Dermis microvascular lymphatic vessel endothelial cell (primary cell): ENCODE data around the gene CTDSP2. TPM values are rescaled to one million over a fixed set of nuclear protein-coding genes. Genes with fewer than 3 reads are reported as not detected.
"Not testable (repeated sequence)": the region's sequence is repeated elsewhere in the genome, so short reads cannot be mapped to it uniquely, and the experiment has no call there.

Source experiments
- DNase-seq, 2 donors: peaks; one replicate each; pipeline versions ENCODE4 v3.0.0 to v3.0.0-alpha.2; 2010; ENCODE audit warnings: low read depth in 2 of 2
- total RNA-seq: library from RNA; depleted of rRNA; stranded (reverse); fragments of >200 nt; gene quantifications from 2 replicates; pipeline ENCODE4 v1.2.1, GENCODE V29; 2014

Gene CTDSP2
- total RNA-seq, 1 donor from 2014 or later, result 46.9 TPM

DNA sequence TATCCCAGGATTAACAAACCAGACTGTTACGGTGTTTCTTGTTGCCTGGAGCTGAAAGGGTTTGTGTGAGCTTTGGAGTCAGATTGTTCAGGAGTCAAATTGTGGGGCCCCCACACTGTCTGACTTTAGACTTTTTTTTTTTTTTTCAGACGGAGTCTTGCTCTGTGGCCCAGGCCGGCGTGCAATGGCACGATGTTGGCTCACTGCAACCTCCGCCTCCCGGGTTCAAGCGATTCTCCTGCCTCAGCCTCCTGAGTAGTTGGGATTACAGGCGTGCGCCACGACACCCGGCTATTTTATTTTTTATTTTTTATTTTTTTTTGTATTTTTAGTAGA is 63.1 kb downstream of the CTDSP2 start:
- no peak for DNase-seq

GRCh38 chr12:57782608-57783465 is 63.7 kb downstream of the CTDSP2 start, which contains the start of gene TSFM:
Gene TSFM (plus strand): TSS chr12:57782787. CDS start chr12:57782802, 15 bp downstream.
- DNase-seq, result peak; percentile 89 to 96

DNA sequence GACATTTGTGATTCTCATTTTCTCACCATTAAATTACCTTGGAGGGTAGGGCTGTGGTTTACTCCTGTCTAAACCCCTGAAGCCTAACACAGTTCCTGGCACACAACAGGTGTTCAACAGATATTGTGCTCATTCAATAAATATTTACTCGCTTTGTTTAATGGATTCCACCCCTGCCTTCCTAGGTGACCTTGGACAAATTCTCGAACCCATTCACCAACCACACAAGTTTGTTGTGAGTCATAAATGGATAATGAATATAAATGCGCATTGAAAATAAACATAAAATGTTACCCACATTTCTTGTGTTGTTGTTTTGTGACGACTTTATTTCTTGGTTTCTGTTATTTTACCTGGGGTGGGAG is 64.3 kb downstream of the CTDSP2 start:
- DNase-seq, result no peak

GRCh38 chr12:57781801-57782200 is 64.7 kb downstream of the CTDSP2 start:
- no peak for DNase-seq

- DNase-seq, result no peak
Measured at GRCh38 chr12:57781244-57781643, 65.3 kb downstream of the CTDSP2 start.

- DNase-seq, result no peak
Measured at GRCh38 chr12:57780284-57780897, 66.1 kb downstream of the CTDSP2 start.

- DNase-seq, result no peak
Measured at GRCh38 chr12:57779736-57780135, 66.8 kb downstream of the CTDSP2 start.

DNA sequence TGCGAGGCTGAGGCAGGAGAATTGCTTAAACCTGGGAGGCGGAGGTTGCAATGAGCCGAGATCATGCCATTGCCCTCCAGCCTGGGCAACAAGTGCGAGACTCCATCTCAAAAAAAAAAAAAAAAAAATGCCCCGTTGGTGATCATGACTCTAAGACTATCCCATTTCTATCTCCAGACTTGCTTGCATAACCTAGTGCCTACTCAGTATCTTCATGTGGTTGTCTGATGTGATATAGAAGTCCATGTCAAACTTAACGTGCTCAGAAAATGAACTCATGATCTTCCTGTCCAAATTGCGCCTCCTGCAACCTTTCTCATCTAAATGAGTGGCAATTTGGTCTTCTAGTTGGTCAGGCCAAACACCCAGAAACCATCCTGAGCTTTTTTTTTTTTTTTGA is 68.6 kb downstream of the CTDSP2 start:
- no peak for DNase-seq

- no peak for DNase-seq
Measured at GRCh38 chr12:57777367-57777766, 69.2 kb downstream of the CTDSP2 start.

GRCh38 chr12:57776247-57776587 is 70.3 kb downstream of the CTDSP2 start:
- no peak for DNase-seq

GRCh38 chr12:57775563-57776246 is 70.8 kb downstream of the CTDSP2 start:
- DNase-seq, result no peak

GRCh38 chr12:57775044-57775443 is 71.5 kb downstream of the CTDSP2 start:
- DNase-seq, result no peak

- not testable (repeated sequence) for DNase-seq
Measured at GRCh38 chr12:57774634-57775033, 71.9 kb downstream of the CTDSP2 start.

DNA sequence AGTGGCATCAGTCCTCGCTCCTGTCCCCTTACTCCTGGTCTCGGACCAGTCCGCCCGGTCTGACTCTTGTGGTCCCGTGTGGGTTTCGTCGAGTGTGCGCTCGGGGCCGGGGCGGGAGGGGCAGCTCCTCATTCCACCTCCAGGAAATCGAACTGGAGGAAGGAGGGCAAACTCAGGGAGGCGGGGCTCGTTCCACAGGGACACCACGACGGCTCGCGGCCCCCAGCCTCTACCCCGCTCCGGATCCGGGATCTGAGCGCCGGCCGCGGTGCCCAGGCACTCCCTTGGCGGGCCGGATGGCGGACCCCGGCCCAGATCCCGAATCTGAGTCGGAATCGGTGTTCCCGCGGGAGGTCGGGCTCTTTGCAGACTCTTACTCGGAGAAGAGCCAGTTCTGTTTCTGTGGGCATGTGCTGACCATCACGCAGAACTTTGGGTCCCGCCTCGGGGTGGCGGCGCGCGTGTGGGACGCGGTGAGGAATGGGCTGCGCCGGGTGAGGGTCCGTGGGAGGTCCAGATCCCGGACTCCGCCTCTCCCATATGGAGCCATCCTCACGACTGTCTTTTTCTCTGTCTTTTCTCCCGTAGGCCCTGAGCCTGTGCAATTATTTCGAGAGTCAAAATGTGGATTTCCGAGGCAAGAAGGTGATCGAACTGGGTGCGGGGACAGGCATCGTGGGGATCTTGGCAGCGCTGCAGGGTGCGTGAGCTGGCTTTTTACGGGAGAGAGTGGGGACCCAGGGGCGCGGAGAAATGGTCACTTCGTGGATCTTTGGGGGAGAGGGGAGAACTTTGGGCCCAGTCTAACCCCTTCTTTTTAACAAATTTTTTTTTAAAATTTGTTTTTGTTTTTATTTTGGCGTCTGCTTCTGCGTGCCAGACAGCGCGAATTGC is 73.9 kb downstream of the CTDSP2 start, which contains the start of gene EEF1AKMT3:
EEF1AKMT3 (plus strand) TSS at position 186 of the 894 bp plus-strand sequence; CDS start at position 297, 111 bp downstream.
- DNase-seq, result peak in 1 of 2 donors; percentile 67

DNA sequence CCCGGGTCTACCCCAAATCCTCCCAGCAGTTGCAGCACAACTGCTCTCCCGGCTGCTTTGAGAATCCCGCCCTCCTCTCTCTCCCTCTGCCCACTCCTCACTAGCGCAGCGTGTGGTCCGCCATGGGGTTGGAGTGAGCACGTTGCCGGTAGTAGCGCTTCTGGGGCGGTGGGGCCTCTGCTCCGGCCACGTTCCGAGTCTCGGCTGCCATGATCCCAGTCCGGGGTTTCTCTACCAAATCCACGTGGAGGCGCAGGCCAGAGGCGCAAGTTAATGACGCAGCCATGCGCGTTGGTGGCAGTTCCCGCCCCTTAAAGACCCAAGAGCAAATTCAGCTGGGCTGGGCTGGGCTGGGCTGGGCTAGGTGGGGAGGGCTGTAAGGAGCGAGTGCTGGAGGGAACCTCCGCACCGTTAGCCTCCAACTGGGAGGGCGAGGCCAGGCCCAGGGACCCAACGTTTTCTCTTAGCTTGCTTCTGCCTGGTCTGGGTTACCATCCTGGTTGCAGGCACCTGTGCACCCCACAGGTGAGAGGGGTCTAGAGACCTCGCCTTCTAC is 74.6 kb downstream of the CTDSP2 start, which contains the start of gene METTL1:
METTL1 (minus strand) TSS at position 233 of the 556 bp plus-strand sequence; CDS start at position 211, 22 bp downstream.
- DNase-seq, result peak; percentile 93 to 98

DNA sequence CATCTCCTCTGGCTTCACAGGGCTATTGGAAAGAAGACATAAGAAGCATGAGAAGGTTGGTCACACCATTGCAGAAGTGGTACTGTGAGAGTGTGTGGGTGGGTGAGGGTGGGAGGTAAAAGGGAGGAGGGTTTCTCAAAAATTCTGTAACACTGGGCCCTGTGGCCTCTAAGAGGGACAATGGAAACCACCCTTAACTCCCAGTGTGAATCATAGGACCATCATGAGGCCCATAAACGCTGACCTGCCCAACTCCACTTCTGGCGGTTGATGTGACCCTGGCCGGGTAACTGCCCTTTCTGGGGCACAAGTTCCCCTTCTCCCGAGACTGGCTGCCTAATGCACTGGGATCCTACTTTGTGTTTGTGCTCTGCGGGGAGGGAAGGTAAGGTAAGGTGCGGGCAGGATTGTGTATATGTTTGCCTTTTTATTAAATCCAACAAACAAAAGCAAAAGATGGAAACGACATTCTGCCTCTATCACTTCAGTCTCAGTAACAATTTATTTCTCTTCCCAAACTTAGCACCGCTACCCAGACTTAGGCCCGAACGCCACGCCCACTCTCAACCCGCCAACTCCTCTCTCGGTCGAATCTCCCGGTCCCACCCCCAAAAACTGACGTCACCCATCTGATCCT is 75.2 kb downstream of the CTDSP2 start:
- DNase-seq, result peak; percentile 75 to 91

DNA sequence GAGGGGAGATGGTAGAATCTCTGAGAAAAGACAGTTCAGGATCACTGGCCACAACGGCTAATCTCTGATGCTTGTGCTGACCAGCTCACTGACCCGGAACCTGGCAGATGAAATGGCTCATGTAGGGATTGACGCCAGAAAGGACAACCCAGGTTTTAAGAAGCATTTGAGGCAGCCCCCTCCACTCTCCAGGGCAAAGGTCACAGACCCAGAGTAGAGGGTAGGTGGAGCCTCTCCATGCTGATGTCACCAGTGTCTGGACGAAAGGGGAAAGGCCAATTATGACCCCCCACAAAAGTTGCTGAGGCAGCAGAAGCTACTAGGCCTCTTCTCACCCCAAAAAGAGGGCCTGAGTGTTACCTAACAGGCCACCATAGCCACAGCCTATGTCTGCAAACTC is 75.8 kb downstream of the CTDSP2 start:
- no peak for DNase-seq
